ENCODE results near the gene NPHP4.
"Not testable (repeated sequence)": the region's sequence is repeated elsewhere in the genome, so short reads cannot be mapped to it uniquely, and the experiment has no call there.

NPHP4 gene

DNA sequence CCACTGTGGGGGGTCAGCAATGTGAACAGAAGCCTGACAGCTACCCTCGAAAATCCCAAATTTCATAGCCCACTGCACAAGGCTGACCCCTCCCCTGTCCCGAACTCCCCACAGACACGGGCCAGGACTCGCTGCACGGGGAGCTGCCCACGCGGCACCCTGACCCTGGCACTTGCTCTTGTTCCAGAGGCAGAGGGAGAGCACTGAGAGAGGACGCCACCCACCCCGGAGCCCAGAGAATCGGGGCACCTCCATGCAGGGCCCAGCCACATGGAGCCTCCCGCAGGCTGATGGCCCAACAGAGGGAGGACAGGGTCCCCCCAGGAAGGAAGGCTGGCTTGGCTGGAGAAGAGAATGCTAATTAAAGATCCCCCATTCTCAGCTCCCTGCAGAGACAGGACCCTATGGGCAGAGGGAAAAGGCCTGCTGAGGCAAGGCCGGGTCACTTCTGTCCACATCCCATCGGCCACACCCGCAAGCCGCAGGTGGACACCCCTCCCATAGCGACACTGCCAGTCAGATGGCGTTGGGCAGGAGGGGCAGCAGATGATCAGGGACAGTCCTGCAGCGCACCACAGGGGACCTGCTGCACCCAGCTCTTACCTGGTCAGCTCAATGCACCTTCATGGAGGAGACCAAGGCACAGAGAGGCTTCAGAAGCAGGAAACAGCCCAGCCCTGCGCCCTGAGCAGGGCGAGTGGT, 136.9 kb downstream of the NPHP4 start:
- no peak for DNase-seq (ENCODE audit: low read depth in 2 of 2)

DNA sequence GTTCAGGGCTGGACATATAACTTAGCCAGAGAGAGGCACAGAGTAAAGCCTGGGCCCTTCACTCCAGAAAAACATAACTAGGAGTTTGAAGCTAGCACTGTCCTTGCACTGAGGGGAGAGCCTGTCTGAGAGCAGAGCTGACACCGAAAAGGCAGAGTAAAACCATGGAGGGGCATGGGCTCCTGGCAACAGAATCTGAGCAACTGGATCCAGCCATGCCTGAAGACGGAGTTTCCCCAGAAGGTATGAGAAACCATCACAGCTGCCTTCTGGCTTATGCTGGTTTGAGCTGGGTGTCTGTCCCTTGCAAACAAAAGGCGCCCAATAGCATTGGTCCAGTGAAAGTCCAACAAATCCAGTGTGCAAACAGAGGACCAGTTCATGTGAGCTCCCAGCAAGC, 137.5 kb downstream of the NPHP4 start:
- no peak for DNase-seq (ENCODE audit: low read depth in 2 of 2)

DNA sequence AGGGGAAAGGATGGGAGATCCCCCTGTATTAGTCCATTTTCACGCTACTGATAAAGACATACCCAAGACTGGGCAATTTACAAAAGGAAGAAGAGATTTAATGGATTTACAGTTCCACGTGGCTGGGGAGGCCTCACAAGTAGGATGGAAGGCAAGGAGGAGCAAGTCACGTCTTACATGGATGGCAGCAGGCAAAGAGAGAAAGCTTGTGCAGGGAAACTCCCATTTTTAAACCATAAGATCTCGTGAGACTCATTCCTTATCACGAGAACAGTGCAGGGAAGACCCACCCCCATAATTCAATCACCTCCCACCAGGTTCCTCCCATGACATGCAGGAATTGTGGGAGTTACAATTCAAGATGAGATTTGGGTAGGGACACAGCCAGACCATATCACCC, 138.4 kb downstream of the NPHP4 start:
- not testable (repeated sequence) for DNase-seq (ENCODE audit: low read depth in 2 of 2)

DNA sequence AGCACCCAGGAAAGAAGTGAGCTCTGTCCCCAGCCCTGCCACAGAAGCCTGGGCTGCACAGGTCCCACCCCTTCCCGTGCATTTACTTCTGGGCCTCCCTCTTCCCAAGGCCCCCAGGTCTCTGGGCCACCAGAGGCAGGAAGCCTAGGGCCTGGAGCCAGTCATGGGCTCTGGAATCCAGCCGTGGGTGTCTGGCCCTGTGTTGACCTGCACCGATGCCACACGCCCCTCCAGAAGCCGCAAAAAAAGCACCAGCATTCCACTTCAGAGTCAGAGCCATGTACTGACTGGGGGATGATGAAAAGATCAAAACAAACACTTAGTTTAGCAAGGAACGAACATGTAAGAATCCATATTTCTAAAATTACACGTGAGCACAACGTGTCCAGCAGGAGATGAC, 141.7 kb downstream of the NPHP4 start:
- DNase-seq (ENCODE audit: low read depth in 2 of 2), result no peak

- no peak for DNase-seq (ENCODE audit: low read depth in 2 of 2)
Observed at GRCh38 chr1:5849550-5849949, 142.7 kb downstream of the NPHP4 start.

DNA sequence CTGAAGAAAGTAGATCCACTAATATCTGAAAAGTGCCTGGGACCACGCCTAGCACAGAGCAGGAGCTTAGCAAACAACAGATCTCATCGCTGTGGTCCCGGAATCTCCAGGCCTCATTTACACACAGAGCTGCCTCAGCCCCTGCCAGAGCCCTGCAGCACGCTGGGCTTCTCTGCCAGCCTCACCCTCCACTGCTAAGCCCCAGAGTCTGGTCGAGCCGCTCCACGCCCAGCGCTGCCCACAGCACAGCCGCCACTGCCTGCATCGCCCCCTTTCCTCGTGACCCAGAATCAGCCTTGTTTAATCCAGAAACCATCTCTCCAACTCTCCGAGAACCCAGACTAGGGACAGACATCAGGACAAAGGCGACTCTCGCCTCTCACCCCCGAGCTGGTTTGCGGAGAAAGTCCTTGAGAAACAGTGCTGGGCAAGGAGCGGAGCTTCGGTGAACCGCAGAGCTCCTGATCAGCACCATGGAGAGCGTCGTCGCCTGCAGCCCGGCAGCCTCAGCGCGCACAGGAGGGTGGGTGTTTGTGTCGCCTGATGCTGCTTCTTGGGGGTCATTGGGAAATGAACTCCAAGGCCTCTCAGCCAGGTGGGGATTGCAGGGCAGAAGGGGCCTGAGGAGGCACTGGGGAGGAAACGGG, 145.1 kb downstream of the NPHP4 start:
- DNase-seq (ENCODE audit: low read depth in 2 of 2), result no peak

DNA sequence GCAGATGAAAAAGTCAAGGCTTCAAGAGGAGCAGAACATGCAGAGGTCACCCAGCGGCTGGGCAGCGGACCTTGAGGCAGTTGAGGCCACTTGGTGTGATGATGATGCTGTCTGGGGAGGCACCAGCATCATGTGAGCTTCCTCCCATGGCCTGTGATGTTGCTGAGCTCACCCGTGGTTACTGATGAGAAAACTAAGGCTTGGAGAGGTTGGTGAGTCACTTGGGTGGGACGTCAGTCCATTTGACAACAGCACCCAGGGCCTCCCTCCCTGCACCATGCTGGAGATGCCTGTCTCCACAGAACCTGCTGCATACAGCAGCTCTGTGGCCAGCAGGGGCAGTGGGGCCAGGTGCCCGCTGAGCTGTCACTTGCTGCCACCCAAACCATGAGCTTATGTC, 146.8 kb downstream of the NPHP4 start:
- DNase-seq (ENCODE audit: low read depth in 2 of 2), result no peak

GRCh38 chr1:5844442-5844841, 147.8 kb downstream of the NPHP4 start:
- no peak for DNase-seq (ENCODE audit: low read depth in 2 of 2)

- DNase-seq (ENCODE audit: low read depth in 2 of 2), result no peak
Observed at GRCh38 chr1:5843521-5844096, 148.6 kb downstream of the NPHP4 start.

DNA sequence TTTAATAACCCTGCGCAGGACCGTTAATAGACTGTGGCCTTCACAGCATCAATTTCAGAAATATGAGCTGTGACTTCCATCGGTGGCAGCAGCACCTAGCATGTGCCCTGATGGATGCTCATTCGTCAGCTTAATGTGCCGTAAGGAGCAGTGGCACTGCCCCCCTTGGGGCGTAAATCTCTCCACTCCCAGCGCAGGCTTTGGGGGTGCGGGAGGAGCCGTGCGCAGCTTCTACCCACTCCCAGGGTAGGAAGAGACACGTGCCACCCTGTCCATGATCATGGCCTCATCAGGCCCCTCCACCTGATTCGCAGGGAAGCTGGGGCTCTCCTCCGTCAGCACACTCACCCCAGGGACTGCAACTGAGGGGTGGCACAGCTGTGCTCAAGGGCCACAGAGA, 149.5 kb downstream of the NPHP4 start:
- DNase-seq (ENCODE audit: low read depth in 2 of 2), result no peak

GRCh38 chr1:5840551-5841001, 151.6 kb downstream of the NPHP4 start:
- no peak for DNase-seq (ENCODE audit: low read depth in 2 of 2)

DNA sequence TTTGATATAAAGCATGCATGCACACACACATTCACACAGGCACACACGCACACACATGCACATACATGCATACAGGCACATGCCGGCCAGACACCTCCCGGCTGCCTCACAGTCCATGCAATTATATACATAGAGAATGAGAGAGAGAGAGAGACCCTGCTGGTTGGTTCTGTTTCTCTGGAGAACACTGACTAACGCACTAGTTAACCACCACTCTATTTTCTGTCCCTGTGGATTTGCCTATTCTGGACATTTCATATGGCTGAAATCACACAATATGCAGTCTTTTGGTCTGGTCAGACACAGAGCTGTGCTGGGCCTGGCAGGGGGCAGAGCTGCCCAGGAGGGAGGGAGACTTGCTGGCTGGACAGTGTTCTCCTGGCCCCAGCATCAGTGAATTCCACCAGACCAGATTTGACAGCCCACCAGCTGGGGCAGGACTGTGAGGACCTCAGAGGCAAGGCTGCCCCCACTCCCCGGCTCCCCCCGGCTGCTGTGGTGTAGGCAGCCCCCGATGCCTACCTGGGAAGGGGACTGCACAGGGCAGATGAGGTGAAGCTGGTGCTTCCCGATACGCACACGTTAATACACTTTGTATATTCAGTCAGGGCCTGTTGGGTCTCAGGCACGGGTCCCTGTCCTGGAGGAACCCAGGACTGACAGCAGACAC, 152.2 kb downstream of the NPHP4 start:
- DNase-seq (ENCODE audit: low read depth in 2 of 2), result no peak

DNA sequence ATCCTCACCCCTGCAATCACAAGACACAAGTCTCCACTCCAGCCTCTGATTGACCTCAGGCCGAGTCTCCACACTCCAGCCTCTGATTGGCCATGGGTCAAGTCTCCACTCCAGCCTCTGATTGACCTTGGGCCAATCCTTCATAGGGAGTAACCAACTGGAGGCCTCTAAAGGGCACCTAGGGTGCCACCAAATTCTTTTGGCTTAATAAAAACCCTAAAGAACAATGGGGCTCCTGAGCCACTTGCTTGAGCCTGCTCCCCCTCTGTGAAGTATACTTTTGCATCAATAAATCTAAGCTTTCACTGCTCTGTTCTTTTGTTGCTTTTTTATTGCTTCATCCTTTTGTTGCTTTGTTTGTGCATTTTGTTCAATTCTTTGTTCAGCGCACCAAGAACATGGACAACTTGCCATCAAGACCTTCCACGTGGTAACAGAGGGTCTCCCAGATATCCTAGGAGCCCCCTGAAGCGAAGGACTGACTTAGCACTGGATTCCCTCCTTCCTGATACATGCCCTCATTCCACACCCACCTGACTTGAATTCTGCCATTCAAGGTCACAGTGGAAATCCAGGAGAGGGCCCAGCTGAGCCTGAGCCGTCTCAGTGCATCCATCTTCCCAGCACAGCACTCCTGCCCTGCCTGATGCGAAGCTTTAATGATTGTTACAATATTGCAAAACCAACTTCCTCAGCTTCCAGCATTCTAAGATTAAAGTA, 152.9 kb downstream of the NPHP4 start:
- no peak for DNase-seq (ENCODE audit: low read depth in 2 of 2)

DNA sequence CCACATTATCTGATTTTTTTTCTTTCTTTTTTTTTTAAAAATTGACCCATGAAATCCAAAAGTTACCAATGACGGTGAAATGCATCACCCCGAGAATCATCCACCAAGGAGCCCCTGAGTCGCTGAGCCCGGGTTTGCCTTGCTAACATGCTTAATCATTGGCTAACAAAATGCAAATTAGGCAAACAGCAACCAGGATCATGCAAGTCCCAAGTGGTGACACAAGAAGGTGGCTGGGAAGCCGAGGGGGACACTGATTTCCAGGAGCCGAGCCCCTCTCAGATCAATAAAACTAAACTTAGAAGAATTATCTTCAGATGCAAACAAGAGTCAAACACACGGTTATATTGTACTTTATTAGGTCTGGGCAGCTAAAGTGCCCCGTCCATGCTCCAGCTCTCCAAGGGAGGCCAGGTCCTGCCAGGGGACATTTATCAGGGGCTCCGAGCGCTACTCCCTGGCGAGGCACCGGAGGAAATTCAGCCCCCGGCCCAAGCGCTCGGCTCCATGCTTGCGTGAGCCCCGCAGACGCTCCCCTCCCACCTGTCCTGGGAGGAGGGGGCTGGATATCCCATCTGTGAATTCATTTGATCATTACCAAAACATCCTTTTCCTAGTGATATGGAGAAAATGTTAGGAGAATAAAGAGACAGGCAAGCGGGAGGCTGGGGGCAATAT, 154.1 kb downstream of the NPHP4 start:
- DNase-seq (ENCODE audit: low read depth in 2 of 2), result no peak

GRCh38 chr1:5836776-5837440, 155.3 kb downstream of the NPHP4 start:
- DNase-seq (ENCODE audit: low read depth in 2 of 2), result no peak

GRCh38 chr1:5835179-5835562, 157.1 kb downstream of the NPHP4 start:
- DNase-seq (ENCODE audit: low read depth in 2 of 2), result no peak

DNA sequence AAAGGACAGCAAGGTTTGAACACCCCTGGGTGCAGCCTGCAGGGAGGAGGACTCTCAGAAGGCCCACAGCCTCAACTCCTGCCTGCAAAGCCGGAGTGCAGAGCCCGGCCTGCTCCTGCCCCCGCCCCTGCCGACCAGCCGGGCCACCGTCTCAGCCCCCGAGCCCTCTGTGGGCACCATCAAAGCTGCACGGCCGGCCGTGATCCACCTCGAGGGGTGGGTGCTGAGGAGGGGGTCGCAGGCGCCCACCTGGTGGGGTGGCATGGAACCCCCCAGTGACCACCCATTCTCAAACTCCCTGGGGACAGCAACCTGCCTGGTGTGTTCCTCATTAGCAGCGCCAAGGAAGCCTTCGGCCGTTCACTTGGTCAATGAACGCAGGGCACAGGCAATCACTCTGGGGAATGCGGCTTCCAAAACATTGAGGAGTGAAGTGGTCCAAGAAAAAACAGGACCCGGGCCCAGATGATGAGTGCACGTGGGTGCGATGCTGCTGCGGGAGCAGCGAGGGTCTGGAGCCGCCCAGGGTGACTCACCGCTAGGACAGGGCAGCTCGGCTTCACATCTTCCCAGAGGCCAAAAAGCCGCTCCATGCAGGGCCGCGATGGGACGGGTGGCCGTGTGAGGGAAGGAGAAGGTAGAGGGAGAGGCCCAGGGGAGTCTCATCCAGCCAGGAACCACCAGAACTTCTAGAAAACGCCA, 157.6 kb downstream of the NPHP4 start:
- no peak for DNase-seq (ENCODE audit: low read depth in 2 of 2)

DNA sequence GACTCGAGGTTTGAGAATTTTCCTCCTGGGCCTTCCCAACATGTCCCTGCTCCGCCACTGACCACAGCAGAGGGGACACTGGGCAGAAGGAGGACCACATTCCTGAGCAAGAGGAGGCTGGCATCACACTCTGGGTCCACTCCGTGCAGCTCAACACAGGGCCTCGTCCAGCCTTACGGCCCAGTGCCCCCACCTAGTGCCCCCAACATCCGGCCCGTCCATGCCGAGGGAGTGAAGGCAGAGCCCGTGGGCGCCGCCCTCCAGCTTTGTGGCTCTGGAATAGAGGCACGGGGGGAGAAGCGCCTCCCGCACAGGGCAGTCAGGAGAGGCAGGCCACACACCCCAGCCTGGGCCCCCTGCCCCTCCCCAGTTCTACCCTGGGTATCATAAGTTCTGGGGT, 158.3 kb downstream of the NPHP4 start:
- no peak for DNase-seq (ENCODE audit: low read depth in 2 of 2)

DNA sequence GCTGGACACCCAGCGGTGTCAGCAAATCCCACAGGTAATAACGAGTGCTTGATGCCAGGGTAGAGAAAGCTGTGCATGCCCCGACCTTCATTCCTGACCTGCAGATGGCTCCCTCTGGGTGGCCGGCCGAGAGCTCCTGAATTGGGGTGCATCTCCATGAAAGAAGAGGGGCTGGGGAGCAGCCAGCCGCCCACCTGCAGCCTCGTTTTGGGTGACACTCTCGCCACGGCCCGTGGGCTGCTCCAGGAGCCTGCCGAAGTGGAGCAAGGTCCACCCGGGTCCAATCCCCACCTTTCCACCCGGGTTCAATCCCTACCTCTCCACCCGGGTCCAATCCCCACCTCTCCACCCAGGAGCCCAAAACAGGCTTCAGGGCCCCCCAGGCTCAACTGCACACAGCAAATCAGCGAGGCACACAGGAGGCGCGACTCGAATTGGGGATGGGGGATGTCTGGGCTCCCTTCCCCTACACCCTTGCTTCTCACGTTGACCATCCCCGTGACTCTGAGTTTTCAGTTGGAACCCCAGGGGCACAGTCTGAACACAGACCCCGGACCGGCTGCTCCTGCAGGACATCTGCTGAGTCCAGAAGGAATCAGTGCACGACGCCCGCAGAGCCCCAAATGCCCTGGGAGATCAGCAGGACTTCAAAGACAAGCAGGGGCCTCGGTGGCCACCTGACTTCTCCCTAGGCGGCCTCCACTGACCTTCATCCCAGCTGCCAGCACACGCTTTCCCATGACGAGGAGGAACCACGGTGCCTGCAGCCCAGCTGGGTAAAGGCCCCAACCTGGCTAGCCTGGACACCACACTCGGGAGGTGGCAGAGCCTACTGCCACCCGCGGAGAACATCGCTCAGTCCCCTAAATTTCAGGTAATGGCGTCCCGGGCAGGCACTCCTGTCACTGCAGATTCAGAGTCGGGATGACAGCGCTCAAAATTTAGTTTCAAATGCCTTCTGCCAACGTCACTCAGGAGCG, 159.0 kb downstream of the NPHP4 start:
- DNase-seq (ENCODE audit: low read depth in 2 of 2), result no peak
